Liver (tissue), 3 donors: Measurements from ENCODE around the gene RASGRF1.

Experiments
- CTCF ChIP-seq: fragments of 150-350 bp; IDR thresholded peaks from 2 replicates; pipeline ENCODE4 v1.5.1; 2017; ENCODE audit warnings: improper control_type of control experiment, low read depth, low read length; ENCODE audit not compliant: missing input control
- GABPA ChIP-seq, 2 donors: IDR thresholded peaks in 1 of 2; conservative IDR thresholded peaks in 1 of 2; 2 replicates each; pipeline ENCODE4 v1.6.1; 2016; ENCODE audit warnings: antibody characterized with exemption in 2 of 2, mild to moderate bottlenecking in 1 of 2, moderate library complexity in 1 of 2
- MAX ChIP-seq: IDR thresholded peaks from 2 replicates; pipeline ENCODE4 v1.6.1; 2016; ENCODE audit warnings: antibody characterized with exemption
- RAD21 ChIP-seq, 2 donors: IDR thresholded peaks; 2 replicates each; pipeline ENCODE4 v1.6.1; 2016; ENCODE audit warnings: antibody characterized with exemption in 2 of 2, mild to moderate bottlenecking in 2 of 2
- REST ChIP-seq: IDR thresholded peaks from 2 replicates; pipeline ENCODE4 v1.6.1; 2016; ENCODE audit warnings: antibody characterized with exemption, mild to moderate bottlenecking
- TAF1 ChIP-seq: conservative IDR thresholded peaks from 2 replicates; pipeline ENCODE4 v1.6.1; 2016; ENCODE audit warnings: antibody characterized with exemption, mild to moderate bottlenecking
- ZBTB33 ChIP-seq: IDR thresholded peaks from 2 replicates; pipeline ENCODE4 v1.6.1; 2016; ENCODE audit warnings: antibody characterized with exemption
- donor health status: healthy.
- donor health status: healthy.

- TF ChIP-seq CTCF = no peak
- no peak for TF ChIP-seq ZBTB33
- no peak for TF ChIP-seq GABPA (IDR thresholded peaks at IDR 0.05 in 1 of 2, conservative IDR thresholded peaks at IDR 0.05 in 1 of 2)
- no peak for TF ChIP-seq REST
- TF ChIP-seq RAD21 (IDR thresholded peaks at IDR 0.05) = no peak
- TF ChIP-seq MAX = no peak
- TF ChIP-seq TAF1 = no peak
These were observed 135.2 kb downstream of the RASGRF1 start for GRCh38 chr15:78955355-78955754.
